Stimulated activated effector memory CD8-positive, alpha-beta T cell treated with anti-CD3 and anti-CD28 coated beads, Interleukin-12 subunit alpha, Interleukin-12 subunit beta, amount 100 ng/mL, for 72 hours (primary cell): ENCODE results near the gene RGL1.
A peak's percentile ranks its signal among the peaks of the same experiment; 100 is the strongest.
"Not testable (repeated sequence)": the region's sequence is repeated elsewhere in the genome, so short reads cannot be mapped to it uniquely, and the experiment has no call there.

ENCODE experiments used
- ATAC-seq: fragments of 150-1000 bp; cut with Tn5 transposase; 2 replicates; pipeline ENCODE4 v1.10.0; 2021
- DNase-seq, 2 donors: peaks; one replicate each; pipeline ENCODE4 v3.0.0; 2021 to 2022; ENCODE audit warnings: low spot score in 2 of 2
- H3K27ac Mint-ChIP-seq: one replicate; pipeline ENCODE4 v1.8.0; 2022; ENCODE audit warnings: mild to moderate bottlenecking, mixed read lengths
- H3K36me3 Mint-ChIP-seq: one replicate; pipeline ENCODE4 v1.8.0; 2022; ENCODE audit warnings: mild to moderate bottlenecking, mixed read lengths
- H3K4me1 Mint-ChIP-seq: one replicate; pipeline ENCODE4 v1.8.0; 2022; ENCODE audit warnings: mixed read lengths
- H3K4me3 Mint-ChIP-seq: one replicate; pipeline ENCODE4 v1.8.0; 2022; ENCODE audit warnings: mild to moderate bottlenecking, mixed read lengths
- H3K9me3 Mint-ChIP-seq: one replicate; pipeline ENCODE4 v1.8.0; 2022; ENCODE audit warnings: mixed read lengths

RGL1 gene

GRCh38 chr1:183778568-183779433 lies 26.1 kb upstream of the RGL1 start:
- H3K36me3 Mint-ChIP-seq: no peaks in the 10 kb centered on the region
- DNase-seq (no peak), ATAC-seq (no peak)
- no peaks in the 10 kb centered on the region for H3K4me1 Mint-ChIP-seq
- H3K27ac Mint-ChIP-seq: no peak overlapping the region
- peaks cover 3% of the 10 kb centered on the region for H3K9me3 Mint-ChIP-seq
- no peak overlapping the region for H3K4me3 Mint-ChIP-seq

GRCh38 chr1:183780159-183780558 lies 24.8 kb upstream of the RGL1 start:
- Mint-ChIP-seq H3K9me3 (no peaks in the 10 kb centered on the region), H3K27ac (no peak overlapping the region), H3K36me3 (no peaks in the 10 kb centered on the region), H3K4me3 (no peak overlapping the region), H3K4me1 (no peaks in the 10 kb centered on the region)
- DNase-seq (no peak), ATAC-seq (no peak)

GRCh38 chr1:183780757-183781156 lies 24.2 kb upstream of the RGL1 start:
- DNase-seq (no peak), ATAC-seq (no peak)
- no peak overlapping the region for H3K27ac Mint-ChIP-seq
- no peaks in the 10 kb centered on the region for H3K36me3 Mint-ChIP-seq
- H3K9me3 Mint-ChIP-seq: no peaks in the 10 kb centered on the region
- no peak overlapping the region for H3K4me3 Mint-ChIP-seq
- H3K4me1 Mint-ChIP-seq: no peaks in the 10 kb centered on the region

- Mint-ChIP-seq H3K4me1 (no peaks in the 10 kb centered on the region), H3K9me3 (no peaks in the 10 kb centered on the region)
Measured at GRCh38 chr1:183783342-183783741, 21.6 kb upstream of the RGL1 start.

GRCh38 chr1:183783767-183784637 lies 20.9 kb upstream of the RGL1 start:
- Mint-ChIP-seq H3K4me1 (no peaks in the 10 kb centered on the region), H3K9me3 (no peaks in the 10 kb centered on the region), H3K36me3 (no peaks in the 10 kb centered on the region), H3K27ac (no peak overlapping the region), H3K4me3 (no peak overlapping the region)
- no peak for DNase-seq
- ATAC-seq: no peak

More at GRCh38 chr1:183783342-183783741, 21.6 kb upstream of the RGL1 start:
- Mint-ChIP-seq H3K36me3 (no peaks in the 10 kb centered on the region), H3K4me3 (no peak overlapping the region), H3K27ac (no peak overlapping the region)
- DNase-seq (no peak), ATAC-seq (no peak)

GRCh38 chr1:183785921-183786320 lies 19.0 kb upstream of the RGL1 start:
- H3K4me1 Mint-ChIP-seq, ATAC-seq, H3K4me3 Mint-ChIP-seq, H3K36me3 Mint-ChIP-seq, DNase-seq, H3K9me3 Mint-ChIP-seq, H3K27ac Mint-ChIP-seq: not testable (repeated sequence)

- Mint-ChIP-seq H3K27ac (no peak overlapping the region), H3K4me1 (no peaks in the 10 kb centered on the region), H3K36me3 (no peaks in the 10 kb centered on the region), H3K9me3 (no peaks in the 10 kb centered on the region), H3K4me3 (no peak overlapping the region)
- ATAC-seq (no peak), DNase-seq (no peak)
Measured at GRCh38 chr1:183787704-183788103, 17.2 kb upstream of the RGL1 start.

GRCh38 chr1:183791319-183791718 lies 13.6 kb upstream of the RGL1 start:
- DNase-seq (no peak), ATAC-seq (no peak)
- no peak overlapping the region for H3K4me3 Mint-ChIP-seq
- H3K4me1 Mint-ChIP-seq: no peaks in the 10 kb centered on the region
- no peaks in the 10 kb centered on the region for H3K9me3 Mint-ChIP-seq
- H3K27ac Mint-ChIP-seq: no peak overlapping the region
- no peaks in the 10 kb centered on the region for H3K36me3 Mint-ChIP-seq

GRCh38 chr1:183792300-183792699 lies 12.6 kb upstream of the RGL1 start:
- no peak overlapping the region for H3K27ac Mint-ChIP-seq
- DNase-seq (no peak), ATAC-seq (no peak)
- H3K4me3 Mint-ChIP-seq: no peak overlapping the region
- no peaks in the 10 kb centered on the region for H3K36me3 Mint-ChIP-seq
- no peaks in the 10 kb centered on the region for H3K4me1 Mint-ChIP-seq
- H3K9me3 Mint-ChIP-seq: no peaks in the 10 kb centered on the region

- Mint-ChIP-seq H3K4me1 (no peaks in the 10 kb centered on the region), H3K9me3 (no peaks in the 10 kb centered on the region)
Measured at GRCh38 chr1:183794088-183794487, 10.8 kb upstream of the RGL1 start.

GRCh38 chr1:183800449-183800848 lies 4.5 kb upstream of the RGL1 start:
- ATAC-seq (no peak), DNase-seq (no peak)
- H3K36me3 Mint-ChIP-seq: no peaks in the 10 kb centered on the region
- peaks cover 10% of the 10 kb centered on the region for H3K9me3 Mint-ChIP-seq
- peaks cover 4% of the 10 kb centered on the region for H3K4me1 Mint-ChIP-seq
- H3K27ac Mint-ChIP-seq: no peak overlapping the region
- H3K4me3 Mint-ChIP-seq: no peak overlapping the region

More at GRCh38 chr1:183794088-183794487, 10.8 kb upstream of the RGL1 start:
- no peak overlapping the region for H3K27ac Mint-ChIP-seq
- H3K36me3 Mint-ChIP-seq: no peaks in the 10 kb centered on the region
- DNase-seq (no peak), ATAC-seq (no peak)
- H3K4me3 Mint-ChIP-seq: no peak overlapping the region

GRCh38 chr1:183801649-183802048 lies 3.3 kb upstream of the RGL1 start:
- peaks cover 10% of the 10 kb centered on the region for H3K9me3 Mint-ChIP-seq
- ATAC-seq (no peak), DNase-seq (no peak)
- H3K4me3 Mint-ChIP-seq: no peak overlapping the region
- H3K36me3 Mint-ChIP-seq: no peaks in the 10 kb centered on the region
- peaks cover 7% of the 10 kb centered on the region for H3K4me1 Mint-ChIP-seq
- H3K27ac Mint-ChIP-seq: no peak overlapping the region

GRCh38 chr1:183804387-183804786 lies 533 bp upstream of the RGL1 start:
- peaks cover 7% of the 10 kb centered on the region for H3K4me1 Mint-ChIP-seq
- no peak for ATAC-seq
- no peak overlapping the region for H3K27ac Mint-ChIP-seq
- peak overlapping the region; percentile 75 for H3K4me3 Mint-ChIP-seq
- no peak for DNase-seq
- no peaks in the 10 kb centered on the region for H3K36me3 Mint-ChIP-seq
- peaks cover 10% of the 10 kb centered on the region for H3K9me3 Mint-ChIP-seq

GRCh38 chr1:183806125-183806524 lies 1.2 kb downstream of the RGL1 start:
- Mint-ChIP-seq H3K4me3 (no peak overlapping the region), H3K9me3 (peaks cover 7% of the 10 kb centered on the region)
- ATAC-seq: no peak

GRCh38 chr1:183806675-183807074 lies 1.8 kb downstream of the RGL1 start:
- Mint-ChIP-seq H3K4me3 (no peak overlapping the region), H3K27ac (no peak overlapping the region), H3K9me3 (peaks cover 3% of the 10 kb centered on the region), H3K4me1 (peaks cover 7% of the 10 kb centered on the region), H3K36me3 (no peaks in the 10 kb centered on the region)
- DNase-seq (no peak), ATAC-seq (no peak)

More at GRCh38 chr1:183806125-183806524, 1.2 kb downstream of the RGL1 start:
- DNase-seq: no peak
- Mint-ChIP-seq H3K36me3 (no peaks in the 10 kb centered on the region), H3K27ac (no peak overlapping the region), H3K4me1 (peaks cover 7% of the 10 kb centered on the region)
